DOHH2 (cell line): ENCODE measurements around the gene CMIP.

Source experiments
- H3F3A ChIP-seq: fragments of 200-600 bp; sonication (generic), shearing (Covaris generic); 2 replicates; pipeline ENCODE4 v1.6.0; 2016; ENCODE audit warnings: antibody characterized with exemption, mild to moderate bottlenecking; ENCODE audit not compliant: control insufficient read depth, insufficient read depth
- H3K27ac ChIP-seq: fragments of 200-600 bp; sonication (generic); 2 replicates; pipeline ENCODE4 v1.5.1; 2014; ENCODE audit warnings: low read depth, mild to moderate bottlenecking, low read length, moderate library complexity
- H3K27me3 ChIP-seq: fragments of 200-600 bp; sonication (generic); 2 replicates; pipeline ENCODE4 v1.6.1; 2014; ENCODE audit warnings: mild to moderate bottlenecking, low read length, mixed read lengths; ENCODE audit not compliant: control insufficient read depth
- H3K36me3 ChIP-seq: fragments of 200-600 bp; sonication (generic); 2 replicates; pipeline ENCODE4 v1.6.1; 2014; ENCODE audit warnings: mild to moderate bottlenecking, low read length, moderate library complexity, mixed read lengths; ENCODE audit not compliant: control insufficient read depth
- H3K4me1 ChIP-seq: fragments of 200-600 bp; sonication (generic); 2 replicates; pipeline ENCODE4 v1.6.1; 2014; ENCODE audit warnings: mild to moderate bottlenecking, low read length, mixed read lengths; ENCODE audit not compliant: control insufficient read depth
- H3K4me2 ChIP-seq: fragments of 200-600 bp; sonication (generic); 2 replicates; pipeline ENCODE4 v1.6.0; 2014; ENCODE audit warnings: mild to moderate bottlenecking, low read length, moderate library complexity
- H3K4me3 ChIP-seq: fragments of 200-600 bp; sonication (generic); 2 replicates; pipeline ENCODE4 v1.5.1; 2014; ENCODE audit warnings: mild to moderate bottlenecking, low read length, mixed read lengths
- H3K79me2 ChIP-seq: fragments of 200-600 bp; sonication (generic); 2 replicates; pipeline ENCODE4 v1.6.1; 2014; ENCODE audit warnings: mild to moderate bottlenecking, low read length, mixed read lengths; ENCODE audit not compliant: control insufficient read depth
- H3K9me2 ChIP-seq: fragments of 200-600 bp; sonication (generic); replicated peaks from 2 replicates; pipeline ENCODE4 v1.6.1; 2014; ENCODE audit warnings: mild to moderate bottlenecking, low read length, mixed read lengths; ENCODE audit not compliant: control insufficient read depth
- H3K9me3 ChIP-seq: fragments of 200-600 bp; sonication (generic); 2 replicates; pipeline ENCODE4 v1.6.1; 2014; ENCODE audit warnings: antibody characterized with exemption, low read length, mixed read lengths; ENCODE audit not compliant: control insufficient read depth, insufficient read depth
- H4K20me1 ChIP-seq: fragments of 200-600 bp; sonication (generic); 2 replicates; pipeline ENCODE4 v1.6.0; 2014; ENCODE audit warnings: low read depth, mild to moderate bottlenecking, antibody characterized with exemption, low read length, moderate library complexity; ENCODE audit not compliant: control insufficient read depth, insufficient read depth
- CTCF ChIP-seq: fragments of 200-600 bp; sonication (generic); IDR thresholded peaks from one replicate; pipeline ENCODE4 v1.5.1; 2014; ENCODE audit warnings: antibody characterized with exemption, mild to moderate bottlenecking, low read depth, low read length; ENCODE audit not compliant: poor library complexity, severe bottlenecking
- EZH2phosphoT487 ChIP-seq: fragments of 200-600 bp; sonication (generic); IDR thresholded peaks from 2 replicates; pipeline ENCODE4 v1.6.1; 2017; ENCODE audit warnings: borderline replicate concordance, mild to moderate bottlenecking, antibody characterized with exemption, low read length, moderate library complexity, mixed read lengths

Gene CMIP

GRCh38 chr16:81602792-81603191 lies 158.2 kb downstream of the CMIP start:
- TF ChIP-seq CTCF (no peak), EZH2phosphoT487 (no peak)
- Histone ChIP-seq H3K4me1 (no peaks in the 10 kb centered on the region), H3K79me2 (no peaks in the 10 kb centered on the region), H3K27ac (no peak overlapping the region), H3K4me3 (no peak overlapping the region), H3K27me3 (no peaks in the 10 kb centered on the region), H4K20me1 (no peaks in the 10 kb centered on the region), H3K36me3 (no peaks in the 10 kb centered on the region), H3K9me3 (no peaks in the 10 kb centered on the region), H3K4me2 (no peak overlapping the region), H3K9me2 (no peaks in the 10 kb centered on the region), H3F3A (no peaks in the 10 kb centered on the region)

- Histone ChIP-seq H4K20me1 (no peaks in the 10 kb centered on the region), H3K27me3 (no peaks in the 10 kb centered on the region), H3K4me3 (no peak overlapping the region), H3K9me3 (no peaks in the 10 kb centered on the region), H3F3A (no peaks in the 10 kb centered on the region), H3K79me2 (no peaks in the 10 kb centered on the region), H3K27ac (no peak overlapping the region), H3K36me3 (no peaks in the 10 kb centered on the region), H3K4me2 (no peak overlapping the region), H3K9me2 (no peaks in the 10 kb centered on the region), H3K4me1 (peaks cover 14% of the 10 kb centered on the region)
- no peak for TF ChIP-seq EZH2phosphoT487
These were observed 160.4 kb downstream of the CMIP start for GRCh38 chr16:81604960-81605383.

- Histone ChIP-seq H3K4me1 (peaks cover 14% of the 10 kb centered on the region), H3K27me3 (no peaks in the 10 kb centered on the region), H3K9me2 (no peaks in the 10 kb centered on the region), H3F3A (no peaks in the 10 kb centered on the region), H3K4me3 (no peak overlapping the region), H4K20me1 (no peaks in the 10 kb centered on the region), H3K27ac (no peak overlapping the region), H3K4me2 (no peak overlapping the region), H3K79me2 (no peaks in the 10 kb centered on the region), H3K9me3 (no peaks in the 10 kb centered on the region), H3K36me3 (no peaks in the 10 kb centered on the region)
- no peak for TF ChIP-seq EZH2phosphoT487
- no peak for TF ChIP-seq CTCF
These were observed 161.4 kb downstream of the CMIP start for GRCh38 chr16:81606039-81606438.

GRCh38 chr16:81607006-81607405 lies 162.4 kb downstream of the CMIP start:
- H3K4me3 ChIP-seq = no peak overlapping the region
- no peaks in the 10 kb centered on the region for H3K36me3 ChIP-seq
- no peak overlapping the region for H3K27ac ChIP-seq
- H3K27me3 ChIP-seq = no peaks in the 10 kb centered on the region
- no peaks in the 10 kb centered on the region for H3K79me2 ChIP-seq
- no peaks in the 10 kb centered on the region for H4K20me1 ChIP-seq
- no peaks in the 10 kb centered on the region for H3K9me3 ChIP-seq
- H3K9me2 ChIP-seq = no peaks in the 10 kb centered on the region
- H3F3A ChIP-seq = no peaks in the 10 kb centered on the region
- peaks cover 14% of the 10 kb centered on the region for H3K4me1 ChIP-seq
- no peak overlapping the region for H3K4me2 ChIP-seq
- TF ChIP-seq EZH2phosphoT487 = no peak
- no peak for TF ChIP-seq CTCF
